Ishikawa (cell line): ENCODE results near the gene TMEM101.

ENCODE experiments used
- CEBPB ChIP-seq: IDR thresholded peaks from 2 replicates; pipeline ENCODE4 v1.6.1; 2012
- CREB1 ChIP-seq: IDR thresholded peaks from 2 replicates; pipeline ENCODE4 v1.6.1; 2012; ENCODE audit warnings: low read depth
- EGR1 ChIP-seq: IDR thresholded peaks from 2 replicates; pipeline ENCODE4 v1.6.1; 2012
- FOXM1 ChIP-seq: IDR thresholded peaks from 2 replicates; pipeline ENCODE4 v1.6.1; 2012; ENCODE audit warnings: low read depth, borderline replicate concordance
- MAX ChIP-seq: IDR thresholded peaks from 2 replicates; pipeline ENCODE4 v1.6.1; 2012
- NFIC ChIP-seq: IDR thresholded peaks from 2 replicates; pipeline ENCODE4 v1.6.1; 2012
- RAD21 ChIP-seq: IDR thresholded peaks from 2 replicates; pipeline ENCODE4 v1.6.1; 2012; ENCODE audit warnings: low read depth
- TAF1 ChIP-seq: IDR thresholded peaks from 2 replicates; pipeline ENCODE4 v1.6.1; 2012; ENCODE audit warnings: low read depth, mild to moderate bottlenecking
- TCF12 ChIP-seq: IDR thresholded peaks from 2 replicates; pipeline ENCODE4 v1.6.1; 2012; ENCODE audit warnings: low read depth
- TEAD4 ChIP-seq: IDR thresholded peaks from 2 replicates; pipeline ENCODE4 v1.6.1; 2012
- YY1 ChIP-seq: IDR thresholded peaks from 2 replicates; pipeline ENCODE4 v1.6.1; 2012; ENCODE audit warnings: low read depth
- ZBTB7A ChIP-seq: IDR thresholded peaks from 2 replicates; pipeline ENCODE4 v1.6.1; 2012; ENCODE audit warnings: low read depth
- TF ChIP-seq, protein P1 (sequence below): IDR thresholded peaks from 2 replicates; pipeline ENCODE4 v1.6.1; 2012; ENCODE audit warnings: low read depth, mild to moderate bottlenecking
- TF ChIP-seq, protein P2 (sequence below): IDR thresholded peaks from 2 replicates; pipeline ENCODE4 v1.6.1; 2012

The TMEM101 gene

DNA sequence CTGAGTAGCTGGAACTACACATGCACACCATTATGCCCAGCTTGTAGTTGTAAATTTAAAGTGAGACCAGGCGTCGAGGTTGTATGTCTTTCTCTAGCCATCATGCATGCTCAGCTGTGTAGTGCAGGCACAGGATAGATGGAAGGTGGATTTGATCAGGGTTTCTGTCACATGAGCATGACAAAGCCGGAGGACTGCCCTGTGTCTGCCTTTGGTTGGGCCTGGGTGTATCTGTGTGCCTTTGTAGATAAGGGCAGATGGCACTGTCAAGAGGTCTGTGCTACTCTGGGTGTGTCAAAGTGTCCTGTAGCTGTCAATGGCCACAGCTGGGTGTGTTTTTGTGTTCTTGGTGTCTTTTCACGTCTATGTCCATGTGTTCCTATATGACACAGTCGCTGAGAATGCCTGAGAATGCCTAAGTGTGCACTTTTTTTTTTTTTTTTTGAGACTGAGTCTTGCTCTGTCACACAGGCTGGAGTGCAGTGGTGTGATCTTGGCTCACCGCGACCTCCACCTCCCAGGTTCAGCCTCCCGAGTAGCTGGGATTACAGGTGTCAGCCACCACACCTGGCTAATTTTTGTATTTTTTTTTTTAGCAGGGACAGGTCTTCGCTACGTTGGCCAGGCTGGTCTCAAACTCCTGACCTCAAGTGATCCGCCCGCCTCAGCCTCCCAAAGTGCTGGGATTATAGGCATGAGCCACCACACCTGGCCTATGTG, 14.5 kb downstream of the TMEM101 start:
- TF ChIP-seq MAX (no peak), NFIC (no peak), TCF12 (no peak), RAD21 (no peak), TAF1 (no peak), EGR1 (no peak), CREB1 (no peak), TEAD4 (no peak), ZBTB7A (no peak), YY1 (no peak), FOXM1 (no peak)
- TF ChIP-seq, protein P1, sequence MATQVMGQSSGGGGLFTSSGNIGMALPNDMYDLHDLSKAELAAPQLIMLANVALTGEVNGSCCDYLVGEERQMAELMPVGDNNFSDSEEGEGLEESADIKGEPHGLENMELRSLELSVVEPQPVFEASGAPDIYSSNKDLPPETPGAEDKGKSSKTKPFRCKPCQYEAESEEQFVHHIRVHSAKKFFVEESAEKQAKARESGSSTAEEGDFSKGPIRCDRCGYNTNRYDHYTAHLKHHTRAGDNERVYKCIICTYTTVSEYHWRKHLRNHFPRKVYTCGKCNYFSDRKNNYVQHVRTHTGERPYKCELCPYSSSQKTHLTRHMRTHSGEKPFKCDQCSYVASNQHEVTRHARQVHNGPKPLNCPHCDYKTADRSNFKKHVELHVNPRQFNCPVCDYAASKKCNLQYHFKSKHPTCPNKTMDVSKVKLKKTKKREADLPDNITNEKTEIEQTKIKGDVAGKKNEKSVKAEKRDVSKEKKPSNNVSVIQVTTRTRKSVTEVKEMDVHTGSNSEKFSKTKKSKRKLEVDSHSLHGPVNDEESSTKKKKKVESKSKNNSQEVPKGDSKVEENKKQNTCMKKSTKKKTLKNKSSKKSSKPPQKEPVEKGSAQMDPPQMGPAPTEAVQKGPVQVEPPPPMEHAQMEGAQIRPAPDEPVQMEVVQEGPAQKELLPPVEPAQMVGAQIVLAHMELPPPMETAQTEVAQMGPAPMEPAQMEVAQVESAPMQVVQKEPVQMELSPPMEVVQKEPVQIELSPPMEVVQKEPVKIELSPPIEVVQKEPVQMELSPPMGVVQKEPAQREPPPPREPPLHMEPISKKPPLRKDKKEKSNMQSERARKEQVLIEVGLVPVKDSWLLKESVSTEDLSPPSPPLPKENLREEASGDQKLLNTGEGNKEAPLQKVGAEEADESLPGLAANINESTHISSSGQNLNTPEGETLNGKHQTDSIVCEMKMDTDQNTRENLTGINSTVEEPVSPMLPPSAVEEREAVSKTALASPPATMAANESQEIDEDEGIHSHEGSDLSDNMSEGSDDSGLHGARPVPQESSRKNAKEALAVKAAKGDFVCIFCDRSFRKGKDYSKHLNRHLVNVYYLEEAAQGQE, result no peak
- TF ChIP-seq, protein P2, sequence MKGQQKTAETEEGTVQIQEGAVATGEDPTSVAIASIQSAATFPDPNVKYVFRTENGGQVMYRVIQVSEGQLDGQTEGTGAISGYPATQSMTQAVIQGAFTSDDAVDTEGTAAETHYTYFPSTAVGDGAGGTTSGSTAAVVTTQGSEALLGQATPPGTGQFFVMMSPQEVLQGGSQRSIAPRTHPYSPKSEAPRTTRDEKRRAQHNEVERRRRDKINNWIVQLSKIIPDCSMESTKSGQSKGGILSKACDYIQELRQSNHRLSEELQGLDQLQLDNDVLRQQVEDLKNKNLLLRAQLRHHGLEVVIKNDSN, result no peak

DNA sequence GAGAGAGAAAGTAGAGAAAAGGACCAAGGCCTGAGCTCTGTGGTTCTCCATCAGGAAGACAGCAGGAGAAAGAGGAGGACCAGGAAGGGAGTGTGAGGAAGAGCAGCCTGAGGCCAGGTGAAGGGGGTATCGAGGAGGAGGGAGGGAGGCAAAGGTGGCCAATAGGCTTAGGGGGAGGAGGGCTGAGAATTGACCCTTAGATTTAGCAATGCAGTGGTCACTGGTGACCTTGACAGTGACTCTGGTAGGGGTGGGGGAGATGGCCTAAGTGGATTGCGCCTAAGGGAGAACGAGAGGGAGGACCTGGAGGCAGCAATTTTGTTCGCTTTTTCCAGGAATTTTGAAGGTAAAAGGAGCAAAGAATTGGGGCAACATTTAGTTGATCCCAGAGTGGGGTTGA, 15.7 kb downstream of the TMEM101 start:
- TF ChIP-seq TEAD4, result no peak
- no peak for TF ChIP-seq TCF12
- no peak for TF ChIP-seq FOXM1
- TF ChIP-seq EGR1, result no peak
- TF ChIP-seq, protein P1, result no peak
- no peak for TF ChIP-seq NFIC
- no peak for TF ChIP-seq CREB1
- no peak for TF ChIP-seq MAX

GRCh38 chr17:43998552-43998951, 16.2 kb downstream of the TMEM101 start:
- TF ChIP-seq ZBTB7A, result no peak
- no peak for TF ChIP-seq TCF12
- no peak for TF ChIP-seq MAX
- no peak for TF ChIP-seq CREB1
- TF ChIP-seq TEAD4, result no peak
- no peak for TF ChIP-seq FOXM1
- no peak for TF ChIP-seq CEBPB
- TF ChIP-seq RAD21, result no peak
- TF ChIP-seq YY1, result no peak
- TF ChIP-seq, protein P2, result no peak

DNA sequence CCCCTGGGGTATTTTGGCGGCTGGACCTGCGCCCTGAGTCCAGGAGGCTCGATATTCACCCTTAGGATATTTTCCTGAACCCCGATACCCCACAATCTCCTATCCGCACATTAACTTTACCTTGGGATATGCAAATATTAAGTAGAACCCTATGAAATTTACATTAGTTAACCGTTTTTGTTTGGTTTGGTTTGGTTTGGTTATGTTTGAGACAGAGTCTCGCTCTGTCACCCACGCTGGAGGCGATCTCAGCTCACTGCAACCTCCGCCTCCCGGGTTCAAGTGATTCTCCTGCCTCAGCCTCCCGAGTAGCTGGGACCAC, 19.7 kb downstream of the TMEM101 start:
- no peak for TF ChIP-seq ZBTB7A
- TF ChIP-seq NFIC, result no peak
- no peak for TF ChIP-seq FOXM1
- TF ChIP-seq CEBPB, result no peak
- TF ChIP-seq TCF12, result no peak
- TF ChIP-seq, protein P2, result no peak
- no peak for TF ChIP-seq CREB1
- TF ChIP-seq, protein P1, result no peak
- no peak for TF ChIP-seq RAD21
- TF ChIP-seq TAF1, result no peak
